8988T (cell line): ENCODE data around the gene NPAS3.

ENCODE experiments used
- DNase-seq: peaks from one replicate; pipeline ENCODE4 v3.0.0; 2011

NPAS3 gene

DNA sequence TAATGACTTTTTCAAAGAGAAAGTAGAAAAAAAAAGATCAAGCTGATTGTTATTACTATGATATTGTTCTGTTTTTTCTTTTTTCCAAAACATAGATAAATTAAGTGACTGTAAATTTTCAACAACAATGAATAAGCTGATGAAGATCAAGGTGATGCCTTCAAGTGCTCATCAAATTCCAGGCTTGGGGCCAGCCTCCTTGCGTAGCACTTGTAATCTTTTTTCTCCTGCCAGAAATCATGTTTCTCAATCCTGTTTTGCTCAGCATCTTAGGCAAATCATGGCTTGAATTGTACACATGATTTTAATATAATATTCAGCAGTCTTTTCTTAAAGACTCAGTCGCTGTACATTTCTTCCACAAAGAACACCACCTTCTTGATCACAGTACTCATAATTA lies 333.2 kb downstream of the NPAS3 start:
- no peak for DNase-seq

DNA sequence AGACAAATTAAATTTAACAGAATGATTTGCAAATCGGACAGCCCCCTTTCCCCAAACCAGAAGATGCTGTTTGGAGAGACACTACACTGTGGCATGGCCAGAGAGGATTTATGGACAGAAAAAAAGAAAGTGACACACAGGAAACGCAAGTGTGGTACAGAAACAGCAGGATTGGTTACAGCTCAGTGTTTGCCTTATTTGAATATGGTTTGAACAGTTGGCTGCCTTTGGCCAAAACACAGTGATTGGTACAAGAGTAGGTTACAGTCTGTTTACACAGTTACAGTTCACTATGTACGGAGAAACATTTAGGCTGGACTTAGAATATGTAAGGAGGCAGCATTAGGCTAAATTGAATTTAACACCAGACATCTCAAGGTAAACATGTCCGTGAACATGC lies 335.3 kb downstream of the NPAS3 start:
- DNase-seq = no peak

DNA sequence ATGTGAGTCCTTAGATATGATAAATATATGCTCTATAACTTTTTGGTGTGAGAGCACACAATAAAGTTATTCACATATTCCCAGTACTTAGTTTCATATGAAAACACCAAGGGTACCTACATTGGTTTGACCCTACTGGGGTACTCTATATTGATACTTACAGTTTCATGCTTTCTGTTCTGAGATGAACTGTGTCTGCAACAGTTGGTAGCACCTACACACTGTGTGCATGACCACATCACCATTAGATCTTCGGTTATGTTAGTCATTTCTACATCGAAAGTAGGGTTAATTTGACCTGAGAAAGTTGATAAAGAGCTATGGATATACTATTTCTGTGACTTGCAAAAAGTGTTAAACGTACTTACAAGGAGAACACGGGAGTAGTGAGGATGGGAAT lies 337.2 kb downstream of the NPAS3 start:
- DNase-seq = no peak

DNA sequence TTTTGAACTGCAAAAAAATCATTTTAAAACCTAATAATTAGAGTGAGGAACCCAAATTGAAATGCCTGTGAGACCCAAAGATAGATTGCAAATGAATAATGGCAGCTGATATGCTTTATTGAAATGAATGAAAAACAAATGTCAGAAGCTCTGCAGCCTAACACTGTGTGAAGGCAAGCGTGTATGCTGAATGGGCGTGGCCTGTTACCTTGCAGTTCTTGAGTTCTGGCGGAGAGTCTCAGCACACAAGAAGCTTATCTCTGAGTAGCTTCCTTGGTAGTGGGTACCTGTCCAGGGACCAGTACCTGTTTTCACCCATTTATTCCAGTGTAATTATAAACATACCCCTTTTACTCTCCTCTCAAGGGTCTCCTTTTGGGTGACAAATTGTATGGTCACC lies 341.2 kb downstream of the NPAS3 start:
- DNase-seq = no peak

DNA sequence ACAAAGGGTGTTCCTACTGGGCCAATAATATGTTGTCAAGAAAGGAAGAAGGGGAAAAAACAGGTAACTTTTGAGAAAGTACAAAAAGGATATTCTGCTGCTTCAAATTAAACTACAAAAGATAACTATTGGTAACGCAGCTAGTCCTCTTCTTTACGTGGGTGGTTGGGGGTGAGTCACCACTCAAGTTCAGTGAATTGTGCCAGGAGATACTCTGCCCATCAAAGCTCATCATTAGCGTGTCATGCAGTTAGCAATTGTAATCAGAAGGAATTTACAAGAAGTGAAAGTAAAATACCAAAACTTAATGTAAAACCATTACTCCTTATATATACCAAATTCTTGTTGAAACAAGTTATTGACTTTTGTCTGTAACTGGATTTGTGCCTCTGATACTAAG lies 342.0 kb downstream of the NPAS3 start:
- no peak for DNase-seq

DNA sequence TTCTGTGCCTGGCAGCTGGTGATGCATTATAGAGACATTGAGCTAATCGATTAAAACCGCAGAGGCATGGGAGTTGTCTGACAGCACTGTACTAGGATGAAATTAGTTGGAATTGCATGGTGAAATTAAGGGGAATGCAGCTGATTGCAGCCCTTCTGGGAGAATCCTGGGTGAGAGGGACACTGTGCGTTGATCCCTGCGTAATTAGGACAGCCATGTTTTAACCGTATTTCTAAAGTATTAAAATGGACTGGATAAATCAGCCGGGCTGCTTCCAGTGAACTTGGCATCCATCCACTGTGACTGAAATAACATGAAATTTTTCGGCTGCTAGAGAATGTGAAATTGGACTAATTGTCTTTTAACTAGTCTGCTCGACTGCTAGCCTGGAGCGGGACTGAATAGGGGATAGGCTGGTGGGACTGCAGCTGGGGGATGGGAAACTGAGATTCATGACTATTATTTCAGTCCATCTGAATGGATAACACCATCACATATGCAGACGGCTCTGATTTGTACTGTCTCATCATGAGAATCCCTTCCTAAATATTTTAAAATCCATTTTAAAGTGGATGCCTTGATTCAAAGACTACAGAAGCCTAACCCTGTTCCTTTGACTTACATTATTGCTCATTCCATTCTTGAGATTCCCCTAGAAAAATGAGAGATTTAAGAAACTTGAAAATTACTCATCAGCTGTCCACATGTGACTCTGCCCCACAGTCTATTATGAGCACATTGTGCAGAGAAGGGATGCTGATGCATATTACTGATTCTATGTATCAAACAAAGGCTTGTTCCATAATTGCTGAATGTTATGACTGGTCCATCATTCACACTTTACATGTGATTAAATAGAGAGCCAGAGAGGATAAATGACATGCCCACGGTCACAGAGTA lies 343.9 kb downstream of the NPAS3 start:
- no peak for DNase-seq

DNA sequence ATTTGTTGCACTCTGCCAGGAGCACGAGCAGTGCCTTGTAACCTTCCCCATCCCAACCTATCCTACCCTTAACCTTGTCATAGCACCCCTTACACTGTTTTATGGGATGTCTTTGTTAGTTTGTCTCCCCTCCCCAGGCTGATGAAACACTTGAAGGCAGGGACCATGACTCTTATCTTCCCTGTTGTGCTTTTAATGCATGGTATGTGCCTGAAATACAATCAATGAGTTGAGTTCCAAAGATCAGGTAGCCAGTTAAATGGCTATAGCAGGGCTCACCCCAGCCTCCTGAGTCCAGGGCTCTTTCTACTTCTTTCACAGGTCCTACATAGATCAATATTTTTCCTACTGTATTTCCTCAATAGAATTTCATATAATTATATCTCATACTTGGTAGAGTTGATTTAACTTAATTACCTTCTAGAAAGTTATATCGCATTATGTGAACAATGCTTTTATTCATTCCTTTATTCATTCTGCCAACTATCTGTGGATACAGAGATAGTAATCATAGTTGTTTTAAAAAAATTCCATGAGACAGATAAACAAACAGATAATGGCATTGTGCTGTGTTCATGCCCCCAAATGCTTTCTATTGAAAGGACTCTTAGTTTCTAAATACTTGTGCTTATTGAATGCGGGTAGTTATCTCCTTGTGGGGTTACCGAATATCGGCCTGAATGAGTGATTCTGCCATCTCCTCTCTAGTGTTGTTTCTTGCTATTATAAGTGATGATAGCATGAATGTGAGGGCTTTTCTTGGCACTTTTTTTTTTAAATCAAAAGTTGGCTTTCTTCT lies 347.4 kb downstream of the NPAS3 start:
- no peak for DNase-seq

DNA sequence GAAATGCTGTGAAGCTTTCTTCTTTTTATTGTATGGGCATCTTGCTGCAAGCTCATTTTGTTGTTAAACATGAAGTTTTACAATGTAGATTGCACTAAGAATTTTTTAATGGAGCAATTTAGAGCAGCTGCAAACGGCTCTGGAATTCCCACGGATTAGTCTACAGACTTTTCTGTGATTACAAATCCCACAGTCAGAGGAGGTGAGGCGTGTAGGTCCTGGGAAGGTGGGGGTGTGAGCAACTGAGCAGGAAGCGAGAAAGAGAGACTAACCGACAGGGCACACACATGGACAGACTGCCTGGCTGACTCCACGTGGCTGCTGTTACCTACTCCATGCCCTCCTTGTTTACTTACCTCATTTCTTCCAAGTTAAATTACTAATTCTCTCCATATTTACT lies 348.5 kb downstream of the NPAS3 start:
- DNase-seq = no peak

DNA sequence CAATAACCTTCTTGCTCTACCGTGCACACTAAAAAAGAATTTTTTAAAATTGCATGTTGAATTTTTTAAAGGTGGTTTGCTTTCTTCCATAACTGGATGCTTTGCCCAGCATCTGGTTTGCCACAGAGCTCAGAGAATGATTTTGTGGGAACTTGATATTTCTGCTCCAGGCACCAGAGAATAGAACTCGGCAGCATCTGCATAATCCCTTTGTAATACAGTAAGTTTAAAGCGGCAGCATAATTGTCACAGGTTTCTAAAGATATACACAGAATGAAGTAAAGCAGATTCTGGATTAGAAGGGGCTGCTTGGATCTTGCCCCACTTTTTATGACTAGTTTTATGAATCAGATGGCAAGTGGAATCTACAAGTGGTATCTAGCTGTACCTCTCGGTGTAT lies 352.0 kb downstream of the NPAS3 start:
- DNase-seq = no peak

DNA sequence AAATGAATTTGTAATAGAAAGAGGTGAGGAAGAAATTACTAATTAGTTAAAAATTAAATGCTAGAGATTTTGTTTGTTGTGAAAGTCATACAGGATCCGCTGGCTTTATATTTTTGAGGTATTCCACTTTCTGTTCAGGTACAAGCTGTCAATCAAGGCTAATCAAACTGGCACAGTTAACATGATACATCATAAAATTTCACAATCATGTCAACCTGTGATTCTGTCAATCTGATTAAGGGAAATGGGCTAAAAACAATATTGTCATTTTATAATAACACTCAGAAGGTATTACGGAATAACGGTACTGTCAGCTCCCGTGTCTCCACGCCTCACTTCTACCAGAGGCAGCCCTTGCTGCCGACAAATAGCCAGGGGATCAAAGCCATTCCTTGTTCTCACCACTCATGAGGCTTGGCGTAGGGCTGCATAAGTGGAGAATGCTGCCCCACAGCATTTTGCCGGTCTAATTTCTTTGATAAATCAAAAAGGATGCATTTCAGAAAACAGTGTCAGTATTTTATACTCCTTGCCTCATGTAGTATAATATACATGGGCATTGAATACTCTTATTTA lies 352.9 kb downstream of the NPAS3 start:
- DNase-seq = no peak

DNA sequence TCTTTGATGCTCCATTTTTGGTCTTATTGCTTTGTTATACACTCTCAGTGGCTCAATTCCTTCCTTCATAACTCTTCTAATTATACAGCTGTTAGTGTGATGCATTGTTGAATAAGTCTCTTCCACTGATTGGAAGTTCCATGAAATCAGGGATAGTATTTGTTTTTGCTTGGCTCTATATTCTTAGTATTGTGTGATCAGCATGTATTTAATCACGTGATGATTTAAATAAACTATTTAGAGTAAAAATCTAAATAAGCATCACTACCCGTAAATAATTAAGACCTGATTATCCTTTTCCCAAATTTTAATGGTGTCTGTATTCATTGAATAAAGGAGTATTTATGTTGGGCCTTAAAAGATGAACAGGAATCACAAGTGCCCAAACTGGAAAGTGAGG lies 355.7 kb downstream of the NPAS3 start:
- no peak for DNase-seq

DNA sequence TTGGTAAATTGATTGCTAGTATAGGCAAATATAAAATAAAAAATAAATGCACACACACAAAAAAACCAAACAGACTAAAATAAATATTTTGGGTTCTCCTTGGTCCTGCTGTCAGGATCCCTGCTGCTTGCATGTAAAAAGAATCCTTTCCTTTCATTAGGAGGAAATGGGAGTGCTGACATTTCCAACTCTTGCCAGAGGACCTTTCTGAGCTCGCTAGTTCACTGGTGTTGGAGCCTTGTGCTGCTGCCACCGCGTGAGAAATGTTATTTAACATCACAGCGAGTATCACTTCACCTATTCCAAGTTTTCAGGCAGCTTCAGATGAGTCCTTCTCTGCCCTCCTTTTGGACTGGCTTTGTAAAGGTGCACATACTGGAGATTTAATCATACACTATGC lies 358.9 kb downstream of the NPAS3 start:
- DNase-seq = no peak

DNA sequence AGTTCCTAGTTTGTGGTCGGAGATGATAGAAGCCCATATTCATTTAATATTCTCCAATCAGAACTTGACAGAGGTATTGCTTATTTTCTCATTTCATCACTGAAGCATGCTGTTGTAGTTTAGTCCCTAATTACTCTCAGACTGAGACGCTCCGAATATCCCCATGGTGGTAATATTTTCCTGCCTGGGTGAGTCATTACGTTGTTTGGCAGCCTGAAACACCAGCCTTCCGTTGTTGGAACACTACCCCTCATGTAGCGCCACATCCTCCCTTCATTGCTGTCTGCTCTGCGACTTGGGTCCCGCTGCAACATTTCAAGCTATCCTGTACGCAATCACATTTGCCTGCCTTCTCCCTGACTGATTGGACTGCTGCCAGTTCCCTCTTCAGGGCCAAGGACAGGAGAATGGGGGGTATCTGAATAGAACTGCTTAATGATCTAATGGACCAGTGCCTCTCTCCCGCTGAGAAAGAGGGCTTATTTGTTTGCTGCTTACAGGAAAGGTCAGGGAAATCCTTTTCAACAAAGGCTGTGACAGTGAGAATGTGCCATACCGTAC lies 369.1 kb downstream of the NPAS3 start:
- DNase-seq = no peak

DNA sequence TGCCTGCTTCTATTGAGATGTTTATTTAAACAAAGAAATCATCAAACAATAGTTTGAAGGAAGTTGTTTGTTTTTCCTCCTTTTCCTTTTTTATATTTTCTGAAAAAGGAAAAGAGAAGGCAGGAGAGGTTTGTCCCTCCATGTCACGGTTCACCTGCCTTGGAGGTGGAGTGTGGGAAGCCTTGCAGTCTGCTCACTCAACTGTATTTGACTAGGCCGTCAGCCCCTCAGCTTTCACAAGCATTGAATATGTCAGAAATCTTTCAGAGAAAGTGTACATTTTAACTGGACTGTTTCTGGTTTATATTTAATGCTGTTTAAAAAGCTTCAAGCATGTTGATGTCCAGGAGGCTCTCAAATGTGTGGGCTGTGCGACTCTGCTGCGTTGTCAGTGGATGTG lies 370.4 kb downstream of the NPAS3 start:
- DNase-seq = no peak

DNA sequence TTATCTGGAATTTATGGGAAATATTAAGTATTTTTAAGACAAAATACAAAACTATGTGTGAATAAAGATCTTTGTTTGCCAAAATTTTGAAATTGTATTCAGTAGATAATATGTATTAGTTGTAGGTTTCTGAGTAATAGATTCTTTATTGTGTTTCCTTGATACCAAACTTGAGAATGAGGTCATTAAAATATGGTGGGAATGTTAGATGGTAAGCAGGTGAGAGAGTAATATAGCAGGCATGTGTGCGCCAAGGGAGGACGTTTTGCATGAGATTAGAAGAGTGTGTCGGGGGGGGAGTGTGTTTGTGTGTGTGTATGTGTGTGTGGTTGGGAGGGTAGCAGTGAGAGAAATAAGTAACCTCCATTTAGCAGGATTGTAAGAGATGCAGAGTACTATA lies 376.5 kb downstream of the NPAS3 start:
- no peak for DNase-seq

DNA sequence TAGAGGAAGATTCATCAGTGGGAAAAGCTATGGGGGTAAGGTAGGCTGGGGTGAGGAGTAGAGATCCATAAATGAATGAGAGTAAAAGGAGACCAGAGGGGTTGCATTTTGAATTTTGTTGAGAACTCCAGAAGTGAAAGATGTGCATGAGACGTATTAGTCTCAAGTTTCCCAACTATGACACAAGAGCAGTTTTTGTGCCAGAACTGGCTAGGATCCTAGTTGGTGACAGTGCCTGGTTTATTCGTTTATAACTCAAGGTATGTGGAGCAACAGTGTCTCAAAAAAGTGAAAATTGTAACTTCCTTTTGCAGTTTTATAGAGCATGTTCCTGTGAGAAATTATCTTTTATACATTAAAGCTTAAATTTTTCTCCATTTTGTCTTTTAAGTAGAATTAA lies 377.0 kb downstream of the NPAS3 start:
- DNase-seq = no peak

DNA sequence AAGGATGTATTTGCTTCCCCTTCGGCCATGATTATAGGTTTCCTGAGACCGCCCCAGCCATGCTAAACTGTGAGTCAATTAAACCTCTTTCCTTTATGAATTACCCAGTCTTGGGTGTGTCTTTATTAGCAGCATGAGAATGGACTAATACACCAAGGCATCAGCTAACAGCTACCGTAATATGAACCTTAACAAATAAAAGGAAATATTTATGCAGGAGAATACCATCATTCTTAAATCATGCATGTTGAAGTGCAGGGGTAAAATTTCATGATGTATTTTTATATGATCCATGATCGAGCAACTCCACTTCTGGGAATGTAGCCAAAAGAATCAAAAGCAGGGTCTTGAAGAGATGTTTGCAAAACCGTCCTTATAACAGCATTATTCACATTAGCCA lies 379.0 kb downstream of the NPAS3 start:
- no peak for DNase-seq

DNA sequence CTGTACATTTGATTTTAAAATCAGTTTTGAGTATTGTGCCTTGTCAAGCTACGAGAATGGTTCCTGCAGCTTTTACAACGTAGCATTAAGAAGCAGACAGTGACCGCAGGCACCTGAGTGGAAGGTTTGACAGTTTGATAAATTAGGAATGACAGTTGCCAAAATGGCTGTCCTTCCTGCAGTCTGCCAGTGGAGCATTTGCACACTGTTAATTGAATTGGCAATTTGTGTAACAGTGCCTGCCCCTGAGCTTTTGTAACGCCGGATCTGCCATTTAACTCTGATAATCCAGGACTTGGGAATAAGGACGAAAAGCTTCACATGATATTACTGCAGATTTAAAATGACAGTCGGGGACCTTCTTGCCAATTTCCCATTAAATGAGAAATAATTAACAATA lies 385.3 kb downstream of the NPAS3 start:
- no peak for DNase-seq

DNA sequence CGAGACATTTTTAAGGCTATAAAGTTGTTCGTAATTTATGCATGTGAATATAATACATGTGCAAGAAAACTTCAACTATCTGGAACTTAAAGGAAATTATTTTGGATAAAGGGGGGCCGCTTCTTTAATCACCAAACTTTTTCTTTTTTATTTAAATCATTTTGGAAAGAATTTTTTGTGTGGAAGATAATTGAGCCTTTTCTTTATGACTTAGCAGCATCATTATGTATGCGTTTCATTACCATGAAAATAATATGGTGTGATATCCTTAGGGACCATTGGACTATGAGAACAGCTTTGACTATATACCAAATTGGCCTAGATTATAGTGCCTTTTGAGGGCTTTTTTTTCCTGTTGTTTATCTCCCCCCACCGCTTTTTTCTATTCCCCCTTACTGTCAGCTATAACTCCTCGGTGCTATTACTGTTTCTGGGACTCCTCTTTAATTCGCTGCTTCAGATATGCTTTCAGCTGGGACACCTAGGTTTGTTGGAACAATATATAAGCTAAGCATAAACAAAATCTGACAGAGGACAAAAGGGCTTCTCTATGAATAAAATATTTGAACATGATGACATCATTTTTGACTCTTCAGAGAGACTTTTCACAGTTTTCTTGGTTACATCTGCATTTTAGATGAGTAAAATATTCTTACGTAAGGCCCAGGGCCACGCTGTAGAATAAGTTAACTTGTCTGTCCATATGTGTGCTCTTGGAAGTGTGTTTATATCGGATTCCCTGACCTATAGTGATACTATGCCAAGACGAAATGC lies 392.7 kb downstream of the NPAS3 start:
- DNase-seq = no peak

DNA sequence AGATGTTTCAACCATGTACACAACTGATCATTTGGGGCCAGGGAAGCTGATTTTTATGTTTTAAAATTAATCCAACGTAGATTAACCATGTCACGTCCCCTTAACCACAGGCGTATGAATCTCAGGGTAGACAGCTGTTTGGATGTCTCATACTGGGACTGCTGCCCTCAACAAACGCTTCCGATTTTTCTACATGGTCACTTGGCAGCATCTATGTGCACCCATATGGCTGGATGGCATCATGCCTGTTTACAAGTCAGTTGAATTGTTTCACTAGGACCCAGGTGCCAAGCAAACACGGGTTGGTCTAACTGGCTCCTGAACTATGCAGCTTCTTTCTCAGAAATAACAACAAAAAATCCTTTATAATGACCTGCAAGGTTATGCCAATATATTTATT lies 393.8 kb downstream of the NPAS3 start:
- no peak for DNase-seq

DNA sequence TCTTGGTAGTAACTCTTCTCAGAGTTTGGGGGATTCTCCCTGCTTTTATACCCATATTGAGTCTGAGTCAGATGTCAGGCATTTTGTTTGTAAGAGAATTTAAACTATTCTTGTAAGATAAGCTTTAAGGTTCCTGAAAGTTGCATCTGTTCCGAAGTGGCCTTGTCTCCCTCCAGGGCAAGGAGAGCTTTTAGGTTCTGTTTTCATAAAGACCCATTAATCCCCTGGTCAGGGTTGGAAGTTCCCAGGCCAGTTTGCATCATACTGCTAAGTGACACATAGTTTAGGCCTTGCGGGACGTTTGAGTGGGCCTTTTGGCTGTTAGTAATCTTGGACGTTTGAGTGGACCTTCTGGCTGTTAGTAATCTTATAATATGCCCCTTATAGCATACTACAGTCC lies 396.7 kb downstream of the NPAS3 start:
- no peak for DNase-seq

DNA sequence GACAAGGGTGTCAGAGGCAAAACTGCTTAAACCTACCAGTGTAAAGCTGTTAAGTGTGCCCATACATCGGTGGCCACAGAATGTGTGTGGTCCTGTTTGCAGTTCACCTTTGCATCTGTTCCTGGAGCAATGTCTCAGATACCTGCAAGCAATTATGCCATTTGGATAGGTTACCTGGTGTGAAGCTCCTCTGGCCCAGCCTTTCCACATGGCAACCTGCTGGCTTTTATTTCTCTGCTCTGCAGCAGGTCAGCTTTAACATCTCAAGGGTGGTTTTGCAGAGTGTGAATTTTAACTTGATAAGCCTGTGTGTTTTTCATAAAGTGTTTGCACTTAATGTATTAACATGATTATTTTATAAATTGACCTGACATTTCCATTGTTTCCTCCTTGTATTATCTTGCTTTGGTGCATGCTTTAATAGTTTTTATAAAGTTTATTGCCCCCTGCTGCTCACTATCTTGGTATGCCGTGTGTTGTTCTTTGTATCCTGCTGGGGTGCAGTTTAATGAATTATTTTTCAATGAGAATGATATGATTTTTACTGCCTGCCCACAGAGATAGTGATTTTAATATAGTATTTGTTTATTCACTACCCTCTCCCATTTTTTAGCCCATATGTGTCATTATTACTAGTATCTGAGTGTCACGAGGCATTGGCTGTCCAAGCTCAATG lies 403.8 kb downstream of the NPAS3 start:
- no peak for DNase-seq
